HL-60 (cell line): Measurements from ENCODE around the gene GYG1.
"Not testable (repeated sequence)": the region's sequence is repeated elsewhere in the genome, so short reads cannot be mapped to it uniquely, and the experiment has no call there.

Experiments used
- DNase-seq, 2 experiments: peaks; one replicate each; pipeline ENCODE4 v3.0.0-alpha.2; 2010 to 2020; ENCODE audit warnings: low read depth in 1 of 2, low spot score in 1 of 2
- H3K27ac ChIP-seq: fragments of 250-450 bp; sonication (Bioruptor Pico); replicated peaks from 2 replicates; pipeline ENCODE4 v1.5.1; 2020; ENCODE audit warnings: mild to moderate bottlenecking, moderate library complexity
- H3K27me3 ChIP-seq: fragments of 250-450 bp; sonication (Bioruptor Pico); 2 replicates; pipeline ENCODE4 v1.5.1; 2021; ENCODE audit warnings: mild to moderate bottlenecking, moderate library complexity; ENCODE audit not compliant: insufficient read depth, poor library complexity, severe bottlenecking
- H3K4me3 ChIP-seq: replicated peaks from 2 replicates; pipeline ENCODE4 v1.5.1; 2011; ENCODE audit warnings: mild to moderate bottlenecking, control low read depth, low read length; ENCODE audit not compliant: insufficient read depth
- GABPA ChIP-seq: IDR thresholded peaks from 2 replicates; pipeline ENCODE4 v1.6.1; 2012; ENCODE audit warnings: low read depth
- POLR2AphosphoS5 ChIP-seq: IDR thresholded peaks from 2 replicates; pipeline ENCODE4 v1.6.1; 2012; ENCODE audit warnings: low read depth
- SPI1 ChIP-seq: IDR thresholded peaks from 2 replicates; pipeline ENCODE4 v1.6.1; 2012; ENCODE audit warnings: low read depth, mild to moderate bottlenecking, borderline replicate concordance
- TF ChIP-seq, protein P1 (sequence below): IDR thresholded peaks from one replicate; pipeline ENCODE4 v1.5.1; 2011; ENCODE audit warnings: low read length, control low read depth, inconsistent platforms; ENCODE audit not compliant: insufficient read depth
- TF ChIP-seq, protein P2 (sequence below): IDR thresholded peaks from 2 replicates; pipeline ENCODE4 v1.6.1; 2012; ENCODE audit warnings: low read depth; ENCODE audit not compliant: insufficient replicate concordance

The GYG1 gene

DNA sequence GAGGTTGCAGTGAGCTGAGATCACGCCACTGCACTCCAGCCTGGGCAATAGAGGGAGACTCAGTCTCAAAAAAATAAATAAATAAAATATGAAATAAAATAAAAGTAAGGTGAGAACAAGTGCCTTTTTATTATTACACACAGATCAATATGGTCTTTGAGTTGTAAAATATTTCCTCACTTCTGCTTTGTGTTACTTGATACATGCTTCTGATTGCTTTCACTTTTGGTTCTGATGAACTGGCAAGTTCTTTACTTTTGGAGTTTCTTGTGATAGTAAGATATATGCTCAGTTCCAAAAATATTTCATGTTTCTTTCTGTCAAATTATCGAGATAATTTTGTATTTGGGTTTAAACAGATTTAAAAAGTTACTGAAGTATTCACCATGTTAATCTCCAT lies 16.6 kb upstream of the GYG1 start:
- Histone ChIP-seq H3K27ac (no peak overlapping the region), H3K27me3 (no peaks in the 10 kb centered on the region), H3K4me3 (no peak overlapping the region)
- TF ChIP-seq GABPA (no peak), SPI1 (no peak)
- DNase-seq: no peak

DNA sequence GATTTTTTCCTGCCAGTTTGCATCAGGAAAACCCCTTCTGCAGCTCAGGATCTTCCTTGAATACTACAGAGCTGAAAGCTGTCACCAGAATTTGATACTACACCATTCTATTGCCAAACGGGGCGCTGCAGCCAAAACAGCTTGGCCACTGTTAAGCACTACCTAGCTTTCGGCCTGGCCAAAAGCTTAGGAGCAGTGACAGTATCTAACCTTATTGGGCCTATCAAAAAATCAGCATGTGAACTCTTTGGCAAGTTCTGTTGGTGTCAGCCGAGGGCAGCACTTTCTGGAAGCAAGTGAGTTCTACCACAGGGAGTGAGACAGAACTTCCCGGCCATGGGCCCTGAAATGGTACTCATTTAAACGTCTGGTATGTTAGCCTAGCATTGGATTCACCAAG lies 16.1 kb upstream of the GYG1 start:
- no peak for DNase-seq
- Histone ChIP-seq H3K27ac (no peak overlapping the region), H3K4me3 (no peak overlapping the region), H3K27me3 (no peaks in the 10 kb centered on the region)
- TF ChIP-seq SPI1 (no peak), POLR2AphosphoS5 (no peak), GABPA (no peak)
- TF ChIP-seq, protein P1, sequence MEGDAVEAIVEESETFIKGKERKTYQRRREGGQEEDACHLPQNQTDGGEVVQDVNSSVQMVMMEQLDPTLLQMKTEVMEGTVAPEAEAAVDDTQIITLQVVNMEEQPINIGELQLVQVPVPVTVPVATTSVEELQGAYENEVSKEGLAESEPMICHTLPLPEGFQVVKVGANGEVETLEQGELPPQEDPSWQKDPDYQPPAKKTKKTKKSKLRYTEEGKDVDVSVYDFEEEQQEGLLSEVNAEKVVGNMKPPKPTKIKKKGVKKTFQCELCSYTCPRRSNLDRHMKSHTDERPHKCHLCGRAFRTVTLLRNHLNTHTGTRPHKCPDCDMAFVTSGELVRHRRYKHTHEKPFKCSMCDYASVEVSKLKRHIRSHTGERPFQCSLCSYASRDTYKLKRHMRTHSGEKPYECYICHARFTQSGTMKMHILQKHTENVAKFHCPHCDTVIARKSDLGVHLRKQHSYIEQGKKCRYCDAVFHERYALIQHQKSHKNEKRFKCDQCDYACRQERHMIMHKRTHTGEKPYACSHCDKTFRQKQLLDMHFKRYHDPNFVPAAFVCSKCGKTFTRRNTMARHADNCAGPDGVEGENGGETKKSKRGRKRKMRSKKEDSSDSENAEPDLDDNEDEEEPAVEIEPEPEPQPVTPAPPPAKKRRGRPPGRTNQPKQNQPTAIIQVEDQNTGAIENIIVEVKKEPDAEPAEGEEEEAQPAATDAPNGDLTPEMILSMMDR: no peak
- TF ChIP-seq, protein P2, sequence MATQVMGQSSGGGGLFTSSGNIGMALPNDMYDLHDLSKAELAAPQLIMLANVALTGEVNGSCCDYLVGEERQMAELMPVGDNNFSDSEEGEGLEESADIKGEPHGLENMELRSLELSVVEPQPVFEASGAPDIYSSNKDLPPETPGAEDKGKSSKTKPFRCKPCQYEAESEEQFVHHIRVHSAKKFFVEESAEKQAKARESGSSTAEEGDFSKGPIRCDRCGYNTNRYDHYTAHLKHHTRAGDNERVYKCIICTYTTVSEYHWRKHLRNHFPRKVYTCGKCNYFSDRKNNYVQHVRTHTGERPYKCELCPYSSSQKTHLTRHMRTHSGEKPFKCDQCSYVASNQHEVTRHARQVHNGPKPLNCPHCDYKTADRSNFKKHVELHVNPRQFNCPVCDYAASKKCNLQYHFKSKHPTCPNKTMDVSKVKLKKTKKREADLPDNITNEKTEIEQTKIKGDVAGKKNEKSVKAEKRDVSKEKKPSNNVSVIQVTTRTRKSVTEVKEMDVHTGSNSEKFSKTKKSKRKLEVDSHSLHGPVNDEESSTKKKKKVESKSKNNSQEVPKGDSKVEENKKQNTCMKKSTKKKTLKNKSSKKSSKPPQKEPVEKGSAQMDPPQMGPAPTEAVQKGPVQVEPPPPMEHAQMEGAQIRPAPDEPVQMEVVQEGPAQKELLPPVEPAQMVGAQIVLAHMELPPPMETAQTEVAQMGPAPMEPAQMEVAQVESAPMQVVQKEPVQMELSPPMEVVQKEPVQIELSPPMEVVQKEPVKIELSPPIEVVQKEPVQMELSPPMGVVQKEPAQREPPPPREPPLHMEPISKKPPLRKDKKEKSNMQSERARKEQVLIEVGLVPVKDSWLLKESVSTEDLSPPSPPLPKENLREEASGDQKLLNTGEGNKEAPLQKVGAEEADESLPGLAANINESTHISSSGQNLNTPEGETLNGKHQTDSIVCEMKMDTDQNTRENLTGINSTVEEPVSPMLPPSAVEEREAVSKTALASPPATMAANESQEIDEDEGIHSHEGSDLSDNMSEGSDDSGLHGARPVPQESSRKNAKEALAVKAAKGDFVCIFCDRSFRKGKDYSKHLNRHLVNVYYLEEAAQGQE: no peak

DNA sequence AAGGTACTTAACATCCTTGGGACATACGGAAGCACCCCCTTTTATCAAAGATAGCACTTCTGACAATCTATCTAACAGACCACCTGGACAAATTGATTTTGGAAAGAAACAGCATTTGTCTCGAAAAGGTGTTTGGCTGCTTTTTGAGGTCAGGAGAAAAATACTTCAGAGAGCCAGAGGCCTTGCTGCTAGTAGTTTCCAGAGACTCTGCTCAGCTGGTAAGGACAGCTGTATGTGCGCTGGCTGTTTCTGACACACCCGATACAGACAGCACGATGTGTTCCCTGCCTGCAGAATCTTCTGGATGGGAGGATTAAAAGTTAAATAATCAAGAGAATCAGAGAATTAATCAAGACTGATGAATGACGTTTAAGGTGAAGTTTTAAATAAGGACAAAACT lies 15.6 kb upstream of the GYG1 start:
- no peaks in the 10 kb centered on the region for H3K27me3 ChIP-seq
- H3K4me3 ChIP-seq: no peak overlapping the region
- TF ChIP-seq SPI1: no peak
- TF ChIP-seq, protein P1: no peak
- no peak for TF ChIP-seq POLR2AphosphoS5
- no peak for TF ChIP-seq GABPA
- TF ChIP-seq, protein P2: no peak
- no peak overlapping the region for H3K27ac ChIP-seq
- no peak for DNase-seq

DNA sequence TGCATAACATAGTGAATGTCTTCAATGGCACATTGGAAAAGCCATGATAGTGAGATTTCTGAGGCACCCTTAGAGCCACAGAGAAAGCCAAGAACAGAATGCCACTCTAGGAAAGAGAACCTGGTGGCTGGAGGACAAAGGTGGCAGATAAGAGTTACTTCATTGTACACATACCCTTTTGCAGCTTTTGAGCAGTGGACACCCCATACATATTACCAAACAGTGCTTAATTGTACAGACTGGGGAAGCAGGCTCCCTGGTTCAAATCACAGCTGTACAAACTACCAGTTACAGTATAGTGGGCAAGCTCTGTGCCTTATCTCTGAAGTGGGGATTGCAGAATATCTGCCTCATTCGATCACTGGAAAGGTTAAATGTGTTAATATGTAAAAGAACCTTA lies 10.1 kb upstream of the GYG1 start:
- no peak overlapping the region for H3K4me3 ChIP-seq
- TF ChIP-seq, protein P2: no peak
- TF ChIP-seq GABPA: no peak
- TF ChIP-seq, protein P1: no peak
- no peak for TF ChIP-seq SPI1
- no peak for TF ChIP-seq POLR2AphosphoS5
- no peak overlapping the region for H3K27ac ChIP-seq
- DNase-seq: no peak
- no peaks in the 10 kb centered on the region for H3K27me3 ChIP-seq

DNA sequence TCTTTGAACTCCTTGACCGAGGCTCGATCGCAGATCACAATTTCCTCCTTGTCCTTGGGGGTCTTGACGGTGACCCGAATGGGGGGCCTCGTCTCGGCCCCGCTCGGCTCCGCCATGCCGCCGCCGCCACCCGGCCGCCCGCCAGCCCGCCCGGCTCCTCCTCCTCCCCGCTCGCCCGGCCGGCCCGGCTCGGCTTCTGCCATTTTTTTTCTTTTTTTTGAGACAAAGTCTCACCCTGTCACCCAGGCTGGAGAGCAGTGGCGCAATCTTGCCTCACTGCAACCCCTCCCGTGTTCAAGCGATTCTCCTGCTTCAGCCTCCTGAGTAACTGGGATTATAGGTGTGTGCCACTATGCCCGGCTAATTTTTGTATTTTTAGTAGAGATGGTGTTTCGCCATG lies 3.8 kb upstream of the GYG1 start:
- H3K4me3 ChIP-seq, DNase-seq, H3K27ac ChIP-seq, H3K27me3 ChIP-seq: not testable (repeated sequence)
